HL-60 (cell line): ENCODE data around the gene SLC8A2.

Experiments
- CTCF ChIP-seq: IDR thresholded peaks from one replicate; pipeline ENCODE4 v1.5.1; 2011; ENCODE audit warnings: low read length, control low read depth, inconsistent platforms; ENCODE audit not compliant: insufficient read depth
- POLR2AphosphoS5 ChIP-seq: IDR thresholded peaks from 2 replicates; pipeline ENCODE4 v1.6.1; 2012; ENCODE audit warnings: low read depth
- REST ChIP-seq: IDR thresholded peaks from 2 replicates; pipeline ENCODE4 v1.6.1; 2012; ENCODE audit warnings: low read depth; ENCODE audit not compliant: insufficient replicate concordance

- no peak for TF ChIP-seq CTCF
- no peak for TF ChIP-seq REST
- TF ChIP-seq POLR2AphosphoS5 = no peak
These were observed 14.8 kb downstream of the SLC8A2 start for GRCh38 chr19:47456721-47457474.
